HCEC 1CT (cell line): Measurements from ENCODE around the gene MYOD1.

Experiments
- DNase-seq: peaks from one replicate; pipeline ENCODE4 v3.0.0-alpha.2; 2017

MYOD1 gene

DNA sequence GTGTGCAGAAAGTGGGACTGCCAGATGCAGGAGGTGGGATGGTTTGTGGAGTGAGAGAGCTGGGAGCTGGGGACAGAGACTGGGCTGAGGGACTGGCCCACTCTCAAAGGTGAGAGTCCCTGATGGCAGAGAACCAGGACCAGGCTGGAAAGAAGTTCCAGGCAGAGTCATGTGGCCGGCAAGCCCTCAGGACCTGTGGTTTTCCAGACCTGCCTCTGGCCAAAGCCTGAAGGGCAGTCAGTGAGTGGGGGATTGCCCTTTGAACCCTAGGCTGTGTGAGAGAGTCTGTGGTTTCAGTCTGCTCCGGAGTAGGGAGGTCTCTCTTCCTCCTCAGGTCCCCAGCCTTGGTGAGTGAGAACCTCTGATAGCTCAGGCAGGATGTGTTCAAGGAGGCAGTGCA, 32.2 kb downstream of the MYOD1 start:
- DNase-seq, result no peak

DNA sequence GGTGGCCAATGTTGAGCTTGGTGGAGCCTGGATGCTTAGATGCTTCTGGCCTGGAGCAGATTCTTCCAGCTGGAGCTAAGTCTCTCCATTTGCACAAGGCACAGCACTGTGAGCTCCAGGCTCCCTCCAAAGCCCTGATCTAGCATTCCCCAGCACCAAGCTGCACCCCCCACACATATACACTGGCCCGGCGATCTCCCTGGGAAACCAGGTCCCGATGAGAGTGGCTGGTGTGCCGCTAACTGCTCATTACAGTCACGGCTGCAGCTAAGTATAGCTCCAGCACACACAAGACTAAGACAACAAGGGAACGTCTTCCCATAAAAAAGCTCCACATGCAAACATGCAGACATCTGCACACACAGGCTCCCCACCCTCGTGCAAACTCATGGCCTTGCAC, 32.8 kb downstream of the MYOD1 start:
- DNase-seq, result no peak

DNA sequence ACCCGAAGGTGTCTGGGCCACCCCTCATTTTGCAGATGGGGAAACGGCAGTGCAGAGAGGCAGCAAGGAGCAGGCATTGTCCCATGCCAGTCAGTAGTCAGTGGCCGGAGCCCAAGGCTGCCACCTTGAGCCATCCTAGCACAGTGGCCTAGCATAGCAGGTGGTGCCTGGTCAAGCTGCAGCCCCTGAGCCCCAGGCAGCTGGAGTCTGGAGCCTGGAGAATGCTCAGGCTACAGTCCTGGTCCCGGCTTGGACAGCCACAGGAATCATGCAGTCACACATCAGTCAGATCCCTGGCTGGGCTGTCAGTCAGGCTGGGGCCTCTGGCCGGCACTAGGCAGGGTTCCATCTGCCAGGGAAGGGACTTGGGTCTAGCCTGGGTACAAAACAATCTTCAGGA, 33.8 kb downstream of the MYOD1 start:
- DNase-seq, result no peak

DNA sequence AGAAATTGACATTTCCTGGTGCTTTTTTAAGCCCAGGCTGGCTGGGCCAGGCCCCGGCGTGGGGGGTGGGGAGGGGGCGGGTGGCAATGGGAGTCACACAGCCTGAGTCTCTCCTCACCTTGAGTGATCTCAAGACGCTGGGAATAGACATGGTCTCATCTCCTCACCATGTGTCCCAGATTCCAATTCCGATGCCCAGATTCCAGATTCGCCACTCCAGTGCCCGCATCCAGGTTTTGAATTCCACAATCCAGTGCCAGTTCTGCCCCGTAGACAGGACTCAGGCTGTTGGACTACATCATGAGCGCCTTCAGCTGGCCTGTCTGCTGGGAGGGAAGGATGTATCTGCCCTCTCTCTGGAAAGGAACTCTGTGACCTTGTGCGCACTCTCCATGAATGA, 34.3 kb downstream of the MYOD1 start:
- DNase-seq, result no peak

DNA sequence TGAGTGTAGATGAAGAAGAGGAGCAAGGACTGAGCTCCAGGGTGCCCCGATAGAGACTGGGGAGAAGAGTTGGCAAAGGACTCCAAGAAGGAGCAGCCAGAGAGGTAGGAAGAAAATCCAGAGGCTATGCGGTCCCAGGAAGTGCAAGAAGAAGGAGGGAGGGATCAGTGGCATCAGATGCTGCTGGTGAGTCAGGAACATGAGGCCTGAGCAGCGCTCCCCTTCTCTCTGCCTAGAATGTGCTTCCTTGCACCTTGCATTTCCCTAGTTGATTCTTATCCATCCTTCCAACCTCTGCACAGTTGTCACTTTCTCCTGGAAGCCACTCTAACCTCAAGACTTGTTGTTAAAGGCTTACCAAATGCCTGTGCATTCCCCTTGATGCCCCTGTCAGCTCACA, 36.5 kb downstream of the MYOD1 start:
- DNase-seq, result no peak

DNA sequence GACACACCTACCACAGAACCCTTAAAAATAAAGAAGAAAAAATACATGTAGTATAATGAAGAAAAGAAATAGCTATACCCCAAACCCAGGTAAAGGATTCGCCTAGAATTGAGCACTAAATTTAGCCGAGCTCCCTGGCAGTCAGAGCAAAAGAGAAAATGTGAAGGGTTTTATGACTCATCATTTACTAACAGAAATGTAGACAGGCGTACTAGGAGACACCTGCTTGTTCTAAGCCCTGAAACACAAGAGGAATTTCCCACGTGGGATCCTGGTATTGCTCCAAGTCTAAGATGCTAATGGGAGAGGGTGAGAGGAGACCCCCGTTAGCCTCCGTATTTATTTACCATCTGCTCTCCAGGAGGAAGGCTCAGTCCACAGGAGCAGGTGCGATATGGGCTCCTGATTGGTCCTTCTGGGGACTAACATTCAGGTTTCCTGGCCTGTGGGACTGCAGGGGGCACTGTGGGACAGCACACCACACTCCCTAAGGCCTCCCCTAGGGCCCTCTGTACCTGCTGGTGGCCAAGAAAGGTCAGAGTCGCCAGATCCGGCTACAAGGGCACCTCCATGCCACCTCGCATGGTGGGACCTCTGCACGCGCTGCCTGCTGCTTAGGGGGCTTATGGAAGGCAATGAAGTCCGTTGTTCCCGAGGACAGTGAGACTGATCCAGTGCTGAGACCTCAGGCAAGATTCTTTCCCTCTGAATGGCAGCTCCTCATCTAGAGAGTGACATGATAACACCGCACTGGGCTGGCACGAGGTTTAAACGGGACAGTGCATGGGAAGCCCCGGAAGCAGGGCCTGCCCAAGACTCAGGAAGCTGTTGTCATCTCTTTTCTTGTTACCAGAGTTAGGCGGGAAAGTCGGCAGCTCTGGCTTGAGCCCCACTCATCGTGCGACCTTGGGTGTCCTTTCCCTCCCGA, 41.0 kb downstream of the MYOD1 start:
- DNase-seq, result peak; percentile 52

DNA sequence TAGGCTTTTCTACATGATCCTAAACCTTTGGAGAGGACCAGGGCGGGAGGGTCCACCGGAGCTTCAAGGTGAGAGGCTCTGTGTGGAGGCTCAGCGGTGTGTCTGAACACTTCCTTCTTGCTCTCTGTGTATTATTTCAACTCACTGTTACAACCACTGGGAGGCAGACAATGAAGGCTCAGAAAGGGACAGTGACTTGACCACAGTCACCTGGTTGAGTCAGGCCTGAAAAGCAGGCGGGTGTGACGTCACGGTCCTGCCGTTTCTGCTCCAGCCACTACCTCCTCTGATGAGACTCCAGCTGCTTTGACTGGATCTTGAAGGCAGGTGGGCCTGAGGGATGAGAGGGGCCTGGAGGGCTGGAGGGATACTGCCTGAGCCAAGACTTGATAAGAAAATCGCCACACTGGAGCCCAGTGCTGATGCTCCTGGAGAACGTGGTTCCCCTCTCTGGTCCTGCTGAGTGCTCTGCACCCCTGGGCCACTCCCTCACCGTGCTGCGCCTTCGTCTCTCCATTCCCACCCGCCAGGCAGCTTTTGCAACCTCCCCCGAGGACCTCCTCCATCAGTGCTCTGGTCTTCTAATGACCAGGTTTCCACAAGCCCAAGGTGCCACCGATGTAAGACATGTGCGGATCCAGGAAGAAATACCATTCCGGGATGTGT, 43.1 kb downstream of the MYOD1 start:
- no peak for DNase-seq

DNA sequence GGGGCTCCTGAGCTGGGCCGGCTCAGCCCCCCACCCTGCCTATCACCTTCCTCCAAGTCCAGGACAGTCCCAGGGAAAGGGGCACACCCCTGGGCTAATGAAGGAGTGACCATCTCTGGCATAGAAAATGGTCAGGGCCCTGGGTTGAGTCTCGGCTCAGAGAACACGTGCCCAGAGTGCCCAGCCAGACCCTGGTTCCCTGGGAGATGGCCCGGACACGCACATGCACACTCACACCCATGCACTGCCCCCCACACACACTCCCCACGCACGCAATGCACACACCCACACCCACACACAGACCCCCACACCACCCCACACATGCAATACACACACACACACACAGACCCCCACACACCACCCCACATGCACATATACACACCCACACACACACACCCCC, 43.9 kb downstream of the MYOD1 start:
- DNase-seq, result no peak

DNA sequence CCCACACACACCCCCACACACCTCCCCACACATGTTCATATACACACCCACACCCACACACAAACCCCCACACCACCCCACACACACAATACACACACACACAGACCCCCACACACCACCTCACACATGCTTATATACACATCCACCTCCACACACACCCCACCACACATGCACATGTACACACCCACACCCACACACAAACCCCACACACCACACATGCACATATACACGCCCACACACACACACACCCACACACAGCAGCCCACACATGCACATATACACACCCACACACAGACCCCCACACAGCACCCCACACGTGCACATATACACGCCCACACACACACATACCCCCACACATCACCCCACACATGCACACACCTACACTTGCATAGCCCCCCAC, 44.3 kb downstream of the MYOD1 start:
- no peak for DNase-seq

DNA sequence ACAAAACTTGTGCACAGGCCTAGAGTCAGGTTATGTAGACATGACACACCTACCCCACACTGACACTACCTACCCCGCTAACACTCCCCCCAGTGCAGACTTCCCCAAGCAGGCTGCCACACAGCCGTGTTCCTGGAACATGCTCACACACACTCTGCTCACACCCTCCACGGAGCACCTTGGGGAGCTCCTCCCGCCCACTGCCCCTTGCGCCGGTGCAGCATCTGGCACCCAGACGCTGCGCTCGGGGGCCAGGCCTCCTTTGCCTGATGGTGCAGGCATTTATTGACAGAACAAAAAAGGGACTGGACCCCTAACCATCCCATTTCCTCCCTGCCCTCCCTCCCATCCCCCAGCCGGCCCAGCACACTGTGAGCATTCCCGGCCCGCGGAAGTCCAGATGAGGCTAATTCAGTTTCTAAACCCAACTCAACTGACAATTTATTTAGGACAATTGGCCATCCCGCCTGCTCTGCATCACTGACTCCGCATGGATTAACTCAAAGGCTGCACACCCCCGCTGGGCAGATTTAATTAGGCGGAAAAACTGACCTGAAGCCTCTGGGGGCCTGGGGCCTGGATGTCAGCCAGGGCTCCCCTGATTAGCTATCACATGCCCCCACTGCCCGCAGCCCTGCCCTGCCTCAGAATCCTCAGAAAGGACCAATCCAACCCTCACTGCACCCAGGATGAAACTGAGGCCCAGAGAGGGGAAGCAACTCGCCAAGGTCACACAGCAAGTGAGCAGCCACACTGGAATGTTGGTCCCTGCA, 45.3 kb downstream of the MYOD1 start:
- no peak for DNase-seq

DNA sequence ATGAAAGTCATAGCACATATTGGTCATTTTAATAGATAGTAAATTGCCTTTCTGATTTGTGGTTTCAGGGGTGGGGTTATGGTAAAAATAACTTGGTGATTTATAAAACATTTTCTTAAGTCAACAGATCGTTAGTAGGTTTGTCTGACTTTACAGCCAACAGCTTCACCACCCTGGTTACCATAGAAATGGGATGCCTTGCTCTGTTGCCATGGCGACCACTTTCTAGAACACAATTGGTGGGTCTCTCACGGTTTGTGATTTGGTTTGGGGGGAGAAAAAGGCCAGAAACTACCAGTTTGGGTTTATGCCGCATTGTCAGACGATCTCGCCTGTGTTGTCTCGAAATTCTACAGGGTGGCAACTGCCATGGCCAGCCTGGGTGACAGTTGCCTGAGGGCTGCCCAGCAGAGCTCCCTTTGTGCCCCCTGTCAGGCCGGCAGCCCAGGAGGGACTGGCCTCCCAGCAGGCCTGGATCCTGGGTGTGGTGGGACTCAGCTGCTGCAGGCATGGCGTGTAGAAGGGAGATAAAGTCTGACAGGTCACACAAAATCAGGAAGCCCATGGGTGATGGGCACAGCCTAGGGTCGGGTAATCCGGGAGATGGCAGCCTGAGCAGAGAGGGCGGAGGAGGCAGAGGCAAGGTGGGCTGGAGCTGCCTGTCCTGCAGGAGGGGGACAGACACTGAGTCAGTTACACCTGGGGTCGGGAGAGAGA, 46.1 kb downstream of the MYOD1 start:
- DNase-seq, result no peak

DNA sequence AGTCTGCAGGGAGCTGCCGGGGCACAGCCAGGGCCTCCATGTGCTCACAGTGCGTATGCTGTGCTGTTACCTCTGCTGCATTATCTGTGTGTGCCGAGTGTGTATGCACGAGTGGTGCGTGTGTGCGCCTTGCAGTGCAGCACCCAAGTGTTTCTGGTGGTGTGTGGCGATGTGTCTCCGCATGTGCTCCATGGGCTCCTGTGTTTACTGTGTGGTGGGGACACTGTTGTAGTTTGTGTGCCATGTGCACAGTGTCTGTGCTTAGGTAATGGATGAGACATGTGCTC, 46.6 kb downstream of the MYOD1 start:
- DNase-seq, result no peak

DNA sequence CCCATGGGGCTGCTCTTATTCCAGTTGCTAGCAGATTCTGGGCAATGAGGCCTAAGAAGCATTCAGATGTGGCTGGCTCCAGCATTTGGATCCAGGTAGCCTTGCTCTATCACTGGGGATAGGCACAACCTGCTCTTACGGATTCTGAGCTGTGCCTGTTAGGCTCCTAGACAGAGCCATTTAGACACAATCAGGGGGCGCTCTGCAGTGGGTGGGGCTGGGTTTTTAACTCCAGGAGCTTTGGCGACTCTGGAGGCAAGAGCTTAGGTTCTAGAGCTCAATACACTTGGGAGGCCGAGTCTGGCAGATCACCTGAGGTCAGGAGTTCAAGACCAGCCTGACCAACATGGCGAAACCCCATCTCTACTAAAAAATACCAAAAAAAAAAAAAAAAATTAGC, 47.2 kb downstream of the MYOD1 start:
- DNase-seq, result no peak

DNA sequence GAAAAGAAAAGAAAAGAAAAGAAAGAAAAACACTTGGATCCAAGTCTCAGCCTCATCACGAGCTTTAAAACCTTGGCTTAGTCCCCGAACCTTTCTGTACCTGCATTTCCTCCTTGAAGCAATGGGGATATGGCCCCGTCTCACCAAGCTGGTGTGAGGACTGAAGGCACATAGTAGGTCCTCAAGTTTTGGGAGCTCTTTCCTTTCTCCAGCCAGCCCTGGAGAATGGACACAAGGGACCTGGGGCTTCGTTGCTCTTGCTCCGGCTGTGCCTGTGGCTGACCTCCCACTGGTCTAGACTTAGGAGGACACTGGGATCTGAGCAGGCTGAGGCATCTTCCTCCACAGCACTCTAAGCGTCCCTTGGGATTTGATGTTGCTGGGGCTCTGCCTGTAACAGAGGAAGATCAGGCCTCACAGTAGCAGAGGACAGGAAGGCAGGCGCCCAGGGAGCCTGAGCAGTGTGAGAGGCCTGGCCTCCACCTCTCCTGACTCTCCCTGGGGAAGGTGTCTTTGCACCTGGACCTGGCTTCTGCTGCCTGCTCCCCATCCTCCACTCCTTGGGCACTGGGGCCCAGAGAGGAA, 48.0 kb downstream of the MYOD1 start:
- DNase-seq, result no peak

DNA sequence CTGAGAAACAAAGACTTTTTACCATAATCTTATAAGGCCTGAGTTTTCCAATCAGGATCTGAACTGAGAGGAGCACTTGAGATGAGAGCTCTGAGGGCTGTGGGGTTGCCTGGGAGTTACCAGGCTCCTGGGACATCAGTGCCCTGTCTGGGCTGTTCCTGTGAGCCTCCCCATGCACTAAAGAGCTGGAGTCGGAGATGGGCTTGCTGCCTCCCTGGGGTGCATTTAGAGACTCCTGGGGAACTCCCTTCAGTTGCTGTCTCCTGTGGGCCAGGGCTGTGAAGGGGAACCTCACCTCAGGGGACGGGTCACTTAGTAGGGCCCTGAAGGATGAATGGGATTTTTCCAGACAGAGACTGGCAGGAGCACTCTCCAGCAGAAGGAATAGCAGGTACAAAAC, 48.5 kb downstream of the MYOD1 start:
- no peak for DNase-seq

DNA sequence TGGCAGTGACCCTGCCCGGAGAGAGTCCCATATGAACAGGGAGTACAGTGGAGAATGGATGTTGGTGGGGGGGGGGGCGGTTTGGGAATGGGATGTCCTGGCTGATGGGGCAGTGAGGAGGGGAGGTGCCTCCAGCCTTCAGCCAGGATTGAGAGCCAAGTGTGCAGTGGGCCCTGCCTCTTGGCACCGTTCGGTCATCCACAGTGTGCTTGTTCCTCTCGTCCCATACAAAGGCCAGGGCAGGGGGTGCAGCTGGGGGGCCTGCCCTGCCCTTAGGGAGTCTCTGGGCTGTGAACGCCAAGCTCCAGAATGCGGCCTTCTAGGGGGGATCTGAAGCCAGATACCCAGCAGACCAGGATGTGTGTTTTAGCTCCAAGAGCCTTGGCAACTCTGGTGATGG, 49.2 kb downstream of the MYOD1 start:
- DNase-seq, result no peak

DNA sequence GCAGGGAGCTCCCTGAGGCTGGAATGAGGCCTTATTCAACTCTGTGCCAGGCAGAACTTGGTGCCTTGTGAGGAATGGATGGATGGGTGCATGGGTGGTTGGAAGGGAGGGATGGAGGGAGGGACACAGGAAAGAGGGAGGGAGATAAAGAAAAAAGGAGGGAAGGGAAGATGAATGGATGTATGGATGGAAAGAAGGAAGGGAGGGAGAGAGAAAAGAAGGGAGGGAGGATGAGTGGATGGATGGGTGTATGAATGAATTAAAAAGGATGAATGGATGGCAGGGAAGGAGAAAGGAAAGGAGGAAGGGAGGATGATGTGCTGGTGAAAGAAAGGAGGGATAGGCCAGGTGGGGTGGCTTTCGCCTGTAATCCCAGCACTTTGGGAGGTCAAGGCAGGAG, 49.8 kb downstream of the MYOD1 start:
- DNase-seq, result no peak

DNA sequence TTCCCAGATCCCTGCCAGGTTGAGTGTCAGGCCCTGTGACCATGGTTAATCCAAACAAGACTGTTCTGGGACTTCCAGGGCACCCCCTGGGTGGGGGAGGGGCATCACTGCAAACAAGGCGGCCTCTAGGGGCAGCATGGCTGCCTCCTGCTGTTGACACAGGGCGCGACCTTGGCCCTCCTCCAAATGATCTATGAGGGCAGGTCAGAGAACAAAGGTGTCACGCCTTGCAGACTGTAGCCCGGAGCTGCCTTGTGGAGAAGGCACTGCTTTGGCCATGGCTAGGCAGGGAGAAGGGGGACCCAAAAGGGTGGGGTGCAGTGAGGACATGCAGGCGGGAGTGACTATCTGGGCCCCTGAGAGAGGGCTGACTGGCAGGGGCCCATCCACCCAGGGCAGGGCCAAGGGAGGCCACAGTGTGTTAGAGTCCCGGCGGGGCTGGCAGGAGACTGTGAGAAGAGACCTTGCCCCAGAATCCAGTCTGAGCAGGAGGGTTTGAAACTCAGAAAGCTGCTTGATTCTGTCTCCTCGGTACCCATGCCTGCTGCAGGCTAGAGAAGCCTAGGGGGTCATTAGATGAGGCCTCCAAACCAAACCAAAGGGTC, 50.8 kb downstream of the MYOD1 start:
- no peak for DNase-seq

DNA sequence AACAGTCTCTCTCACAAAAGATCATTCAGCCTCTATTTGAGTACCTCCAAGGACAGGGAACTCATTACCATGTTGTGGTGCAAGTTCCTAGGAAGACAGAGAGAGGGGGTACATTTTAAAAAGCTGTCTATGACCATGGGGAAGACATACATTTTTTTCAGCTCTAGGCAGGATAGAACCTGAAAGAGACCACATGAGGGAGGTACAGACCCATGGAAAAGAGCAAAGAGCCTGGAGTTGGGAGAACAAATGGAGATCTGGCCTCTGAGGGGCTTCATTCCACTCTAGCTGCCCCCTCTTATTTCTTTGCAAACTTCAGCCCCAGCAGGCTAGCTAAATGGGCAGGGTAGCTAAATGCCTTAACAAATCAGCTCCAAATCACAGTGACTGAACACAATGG, 51.5 kb downstream of the MYOD1 start:
- DNase-seq, result no peak

DNA sequence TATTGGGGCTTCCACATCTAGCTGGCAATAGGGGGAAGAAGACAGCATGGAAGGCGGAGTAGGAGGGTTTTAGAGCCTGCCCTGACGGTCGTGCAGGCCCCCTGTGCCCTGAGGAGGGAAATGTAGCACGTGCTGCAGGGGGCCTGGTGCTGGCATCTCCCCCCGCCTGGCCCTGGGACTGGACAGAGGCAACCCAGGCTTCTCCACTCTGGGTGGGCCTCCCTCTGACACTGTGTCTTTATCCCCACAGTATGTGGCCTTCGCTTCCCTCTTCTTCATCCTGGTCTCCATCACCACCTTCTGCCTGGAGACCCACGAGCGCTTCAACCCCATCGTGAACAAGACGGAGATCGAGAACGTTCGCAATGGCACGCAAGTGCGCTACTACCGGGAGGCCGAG, 52.0 kb downstream of the MYOD1 start:
- no peak for DNase-seq
